ENCODE data around the gene NR2F1.

The NR2F1 gene

DNA sequence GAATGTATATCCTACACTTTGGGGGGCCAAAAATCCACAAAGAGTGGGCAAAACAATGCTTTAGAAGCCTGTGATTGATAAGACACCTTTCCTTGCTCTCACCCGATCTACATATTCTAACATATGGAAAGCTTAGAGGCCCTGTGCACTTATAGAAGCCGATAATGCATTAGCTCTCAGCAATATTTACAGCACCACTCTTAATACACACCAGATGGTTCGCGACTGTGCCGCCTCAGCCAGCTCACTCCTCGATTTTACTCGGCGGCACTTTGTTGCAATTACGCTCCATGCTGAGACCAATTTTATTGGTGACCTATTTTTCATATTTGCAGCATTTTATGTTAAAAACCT, 18.8 kb downstream of the NR2F1 start:
- Histone ChIP-seq H3K27ac (ENCODE audit: extremely low read depth, low read depth, low read length) (no peak overlapping the region), H3K4me3 (ENCODE audit: low read depth, low read length) (no peak overlapping the region), H3K36me3 (ENCODE audit: control insufficient read depth in 2 of 2, insufficient read depth in 1 of 2, low read length in 2 of 2) (no peaks in the 10 kb centered on the region), H3K9me3 (ENCODE audit: control insufficient read depth, insufficient read depth, low read depth, low read length) (no peaks in the 10 kb centered on the region), H3K4me1 (ENCODE audit: control insufficient read depth, insufficient read depth, low read length) (peaks cover 49% of the 10 kb centered on the region)
- ChIA-PET CTCF (interaction anchor here (0.7 to 2.6 kb wide), 2 partner anchors 87 to 199 kb away, joined by 3 to 16 read pairs; no protein-coding TSS in a partner anchor), POLR2A (interaction anchor here (1.9 kb wide), 1 partner anchor 16 kb away, joined by 8 read pairs; no protein-coding TSS in a partner anchor)
- TF ChIP-seq, protein P1, sequence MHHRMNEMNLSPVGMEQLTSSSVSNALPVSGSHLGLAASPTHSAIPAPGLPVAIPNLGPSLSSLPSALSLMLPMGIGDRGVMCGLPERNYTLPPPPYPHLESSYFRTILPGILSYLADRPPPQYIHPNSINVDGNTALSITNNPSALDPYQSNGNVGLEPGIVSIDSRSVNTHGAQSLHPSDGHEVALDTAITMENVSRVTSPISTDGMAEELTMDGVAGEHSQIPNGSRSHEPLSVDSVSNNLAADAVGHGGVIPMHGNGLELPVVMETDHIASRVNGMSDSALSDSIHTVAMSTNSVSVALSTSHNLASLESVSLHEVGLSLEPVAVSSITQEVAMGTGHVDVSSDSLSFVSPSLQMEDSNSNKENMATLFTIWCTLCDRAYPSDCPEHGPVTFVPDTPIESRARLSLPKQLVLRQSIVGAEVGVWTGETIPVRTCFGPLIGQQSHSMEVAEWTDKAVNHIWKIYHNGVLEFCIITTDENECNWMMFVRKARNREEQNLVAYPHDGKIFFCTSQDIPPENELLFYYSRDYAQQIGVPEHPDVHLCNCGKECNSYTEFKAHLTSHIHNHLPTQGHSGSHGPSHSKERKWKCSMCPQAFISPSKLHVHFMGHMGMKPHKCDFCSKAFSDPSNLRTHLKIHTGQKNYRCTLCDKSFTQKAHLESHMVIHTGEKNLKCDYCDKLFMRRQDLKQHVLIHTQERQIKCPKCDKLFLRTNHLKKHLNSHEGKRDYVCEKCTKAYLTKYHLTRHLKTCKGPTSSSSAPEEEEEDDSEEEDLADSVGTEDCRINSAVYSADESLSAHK (tag by site-specific recombination; IDR thresholded peaks at IDR 0.05) = no peak
- TF ChIP-seq ZNF16 (tag by site-specific recombination; IDR thresholded peaks at IDR 0.05; ENCODE audit: low read depth) (no peak), ZNF140 (tag by site-specific recombination; IDR thresholded peaks at IDR 0.05) (peak; percentile 54; the same call in 1 of the 2 replicates), ZNF404 (tag by site-specific recombination; IDR thresholded peaks at IDR 0.05) (no peak), ZNF558 (tag by site-specific recombination; IDR thresholded peaks at IDR 0.05) (no peak), ZNF302 (tag by site-specific recombination; IDR thresholded peaks at IDR 0.05; ENCODE audit: low read depth) (no peak)
- TF ChIP-seq, protein P2, sequence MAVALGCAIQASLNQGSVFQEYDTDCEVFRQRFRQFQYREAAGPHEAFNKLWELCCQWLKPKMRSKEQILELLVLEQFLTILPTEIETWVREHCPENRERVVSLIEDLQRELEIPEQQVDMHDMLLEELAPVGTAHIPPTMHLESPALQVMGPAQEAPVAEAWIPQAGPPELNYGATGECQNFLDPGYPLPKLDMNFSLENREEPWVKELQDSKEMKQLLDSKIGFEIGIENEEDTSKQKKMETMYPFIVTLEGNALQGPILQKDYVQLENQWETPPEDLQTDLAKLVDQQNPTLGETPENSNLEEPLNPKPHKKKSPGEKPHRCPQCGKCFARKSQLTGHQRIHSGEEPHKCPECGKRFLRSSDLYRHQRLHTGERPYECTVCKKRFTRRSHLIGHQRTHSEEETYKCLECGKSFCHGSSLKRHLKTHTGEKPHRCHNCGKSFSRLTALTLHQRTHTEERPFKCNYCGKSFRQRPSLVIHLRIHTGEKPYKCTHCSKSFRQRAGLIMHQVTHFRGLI (tag by site-specific recombination; IDR thresholded peaks at IDR 0.05) = no peak

DNA sequence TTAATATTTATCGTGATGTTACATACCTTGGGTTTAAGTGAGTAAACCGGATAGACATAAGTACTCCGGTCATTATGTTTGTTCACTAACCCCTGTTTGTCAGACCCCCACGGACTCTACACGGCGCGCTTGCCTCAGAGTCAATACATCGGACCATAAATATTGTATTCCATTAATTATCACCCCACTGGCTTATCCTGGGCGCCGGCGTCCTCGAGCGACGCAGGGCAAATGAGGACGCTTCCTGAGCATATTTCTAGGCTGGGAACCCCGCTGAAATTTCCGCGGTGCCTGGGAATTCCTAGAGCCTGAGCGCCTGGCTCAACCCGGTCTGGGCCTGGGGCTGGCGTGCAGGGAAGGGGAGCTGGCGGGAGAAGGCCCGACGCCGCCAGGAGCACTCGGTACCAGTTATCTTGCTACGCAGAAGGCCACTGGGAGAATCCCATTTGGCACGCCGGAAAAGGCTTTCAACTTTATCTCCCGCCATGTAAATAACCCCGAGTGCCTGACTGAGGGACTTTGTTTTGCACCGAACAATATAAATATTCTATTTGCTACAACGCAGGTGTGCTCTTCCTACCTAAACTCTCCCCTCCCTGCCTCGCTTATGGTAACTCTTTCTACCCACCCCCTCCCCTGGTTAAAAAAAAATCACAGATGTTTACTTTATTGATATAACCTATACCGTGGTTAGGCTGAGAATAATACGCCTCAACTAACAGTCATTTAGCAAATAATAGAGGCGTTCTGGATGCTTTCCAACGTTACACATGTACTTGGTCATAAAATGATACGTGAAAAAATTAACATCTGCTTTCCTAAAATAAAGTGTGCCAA, 19.4 kb downstream of the NR2F1 start:
- H3K27ac ChIP-seq (ENCODE audit: extremely low read depth, low read depth, low read length) = no peak overlapping the region
- TF ChIP-seq ZNF747 (tag by site-specific recombination; IDR thresholded peaks at IDR 0.05) (no peak), ZNF501 (tag by site-specific recombination; IDR thresholded peaks at IDR 0.05) (no peak), ZNF785 (tag by site-specific recombination; IDR thresholded peaks at IDR 0.05) (no peak), ZNF426 (tag by site-specific recombination; IDR thresholded peaks at IDR 0.05) (no peak), ZNF76 (tag by site-specific recombination; IDR thresholded peaks at IDR 0.05; ENCODE audit: borderline replicate concordance, low read depth) (no peak), ZNF416 (tag by site-specific recombination; IDR thresholded peaks at IDR 0.05) (no peak), ZNF341 (tag by site-specific recombination; IDR thresholded peaks at IDR 0.05; ENCODE audit: low read depth) (peak; percentile 31; the same call in 1 of the 2 replicates), KLF7 (tag by site-specific recombination; IDR thresholded peaks at IDR 0.05; ENCODE audit: borderline replicate concordance) (no peak), ZNF324 (tag by site-specific recombination; IDR thresholded peaks at IDR 0.05) (no peak), HOXC10 (CRISPR knock-in tag; IDR thresholded peaks at IDR 0.05) (no peak)
- TF ChIP-seq, protein P3, sequence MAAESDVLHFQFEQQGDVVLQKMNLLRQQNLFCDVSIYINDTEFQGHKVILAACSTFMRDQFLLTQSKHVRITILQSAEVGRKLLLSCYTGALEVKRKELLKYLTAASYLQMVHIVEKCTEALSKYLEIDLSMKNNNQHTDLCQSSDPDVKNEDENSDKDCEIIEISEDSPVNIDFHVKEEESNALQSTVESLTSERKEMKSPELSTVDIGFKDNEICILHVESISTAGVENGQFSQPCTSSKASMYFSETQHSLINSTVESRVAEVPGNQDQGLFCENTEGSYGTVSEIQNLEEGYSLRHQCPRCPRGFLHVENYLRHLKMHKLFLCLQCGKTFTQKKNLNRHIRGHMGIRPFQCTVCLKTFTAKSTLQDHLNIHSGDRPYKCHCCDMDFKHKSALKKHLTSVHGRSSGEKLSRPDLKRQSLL (tag by site-specific recombination; IDR thresholded peaks at IDR 0.05) = 0 out of 2 replicates have a peak, but pooled peaks have one; percentile 31
- TF ChIP-seq, protein P4, sequence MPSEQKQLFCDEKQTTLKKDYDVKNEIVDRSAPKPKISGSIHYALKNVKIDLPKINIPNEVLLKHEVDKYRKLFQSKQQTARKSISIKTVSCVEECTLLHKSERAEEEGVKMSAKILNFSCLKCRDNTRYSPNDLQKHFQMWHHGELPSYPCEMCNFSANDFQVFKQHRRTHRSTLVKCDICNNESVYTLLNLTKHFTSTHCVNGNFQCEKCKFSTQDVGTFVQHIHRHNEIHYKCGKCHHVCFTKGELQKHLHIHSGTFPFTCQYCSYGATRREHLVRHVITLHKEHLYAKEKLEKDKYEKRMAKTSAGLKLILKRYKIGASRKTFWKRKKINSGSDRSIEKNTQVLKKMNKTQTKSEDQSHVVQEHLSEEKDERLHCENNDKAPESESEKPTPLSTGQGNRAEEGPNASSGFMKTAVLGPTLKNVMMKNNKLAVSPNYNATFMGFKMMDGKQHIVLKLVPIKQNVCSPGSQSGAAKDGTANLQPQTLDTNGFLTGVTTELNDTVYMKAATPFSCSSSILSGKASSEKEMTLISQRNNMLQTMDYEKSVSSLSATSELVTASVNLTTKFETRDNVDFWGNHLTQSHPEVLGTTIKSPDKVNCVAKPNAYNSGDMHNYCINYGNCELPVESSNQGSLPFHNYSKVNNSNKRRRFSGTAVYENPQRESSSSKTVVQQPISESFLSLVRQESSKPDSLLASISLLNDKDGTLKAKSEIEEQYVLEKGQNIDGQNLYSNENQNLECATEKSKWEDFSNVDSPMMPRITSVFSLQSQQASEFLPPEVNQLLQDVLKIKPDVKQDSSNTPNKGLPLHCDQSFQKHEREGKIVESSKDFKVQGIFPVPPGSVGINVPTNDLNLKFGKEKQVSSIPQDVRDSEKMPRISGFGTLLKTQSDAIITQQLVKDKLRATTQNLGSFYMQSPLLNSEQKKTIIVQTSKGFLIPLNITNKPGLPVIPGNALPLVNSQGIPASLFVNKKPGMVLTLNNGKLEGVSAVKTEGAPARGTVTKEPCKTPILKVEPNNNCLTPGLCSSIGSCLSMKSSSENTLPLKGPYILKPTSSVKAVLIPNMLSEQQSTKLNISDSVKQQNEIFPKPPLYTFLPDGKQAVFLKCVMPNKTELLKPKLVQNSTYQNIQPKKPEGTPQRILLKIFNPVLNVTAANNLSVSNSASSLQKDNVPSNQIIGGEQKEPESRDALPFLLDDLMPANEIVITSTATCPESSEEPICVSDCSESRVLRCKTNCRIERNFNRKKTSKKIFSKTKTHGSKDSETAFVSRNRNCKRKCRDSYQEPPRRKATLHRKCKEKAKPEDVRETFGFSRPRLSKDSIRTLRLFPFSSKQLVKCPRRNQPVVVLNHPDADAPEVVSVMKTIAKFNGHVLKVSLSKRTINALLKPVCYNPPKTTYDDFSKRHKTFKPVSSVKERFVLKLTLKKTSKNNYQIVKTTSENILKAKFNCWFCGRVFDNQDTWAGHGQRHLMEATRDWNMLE (tag by site-specific recombination; conservative IDR thresholded peaks at IDR 0.05; ENCODE audit: low read depth) = no peak
- POLR2A ChIA-PET = interaction anchor here (1.9 kb wide), 1 partner anchor 16 kb away, joined by 8 read pairs; no protein-coding TSS in a partner anchor
- CTCF ChIA-PET = interaction anchor here (0.5 kb wide), 1 partner anchor 1113 kb away, joined by 3 read pairs; no protein-coding TSS in a partner anchor
- H3K4me1 ChIP-seq (ENCODE audit: control insufficient read depth, insufficient read depth, low read length) = peaks cover 50% of the 10 kb centered on the region
- no peak overlapping the region for H3K4me3 ChIP-seq (ENCODE audit: low read depth, low read length)
- H3K36me3 ChIP-seq (ENCODE audit: control insufficient read depth in 2 of 2, insufficient read depth in 1 of 2, low read length in 2 of 2) = no peaks in the 10 kb centered on the region
- no peaks in the 10 kb centered on the region for H3K9me3 ChIP-seq (ENCODE audit: control insufficient read depth, insufficient read depth, low read depth, low read length)
